H1 (cell line): ENCODE results near the gene P3H1. TPM values are rescaled to one million over a fixed set of nuclear protein-coding genes. Genes with fewer than 3 reads are reported as not detected.

Experiments
- CTCF ChIA-PET: fragments of 300-600 bp; sonication (Branson Sonifier 250); formaldehyde crosslinking; loops from one replicate; lab custom pipeline; 2021; ENCODE audit not compliant: partially characterized antibody; lab: Charles Lee
- POLR2A ChIA-PET: fragments of 300-600 bp; sonication (Branson Sonifier 250); formaldehyde crosslinking; loops from one replicate; lab custom pipeline; 2021; ENCODE audit warnings: inconsistent platforms; ENCODE audit not compliant: partially characterized antibody; lab: Charles Lee
- DNase-seq, 2 experiments: peaks; one replicate each; pipeline versions ENCODE4 v3.0.0 to v3.0.0-alpha.2; 2010 to 2022; ENCODE audit warnings: low spot score in 2 of 2, low read depth in 1 of 2, mixed read lengths in 1 of 2
- FAIRE-seq: peaks from 2 replicates; lab custom pipeline; 2011; peaks lifted over from hg19 to GRCh38; lab: Jason Lieb, UNC
- H2AFZ ChIP-seq: 2 replicates; pipeline ENCODE4 v1.8.1; 2012; ENCODE audit warnings: low read length, inconsistent platforms
- H2AK5ac ChIP-seq: 2 replicates; pipeline ENCODE4 v1.6.1; 2013; ENCODE audit warnings: low read depth, low read length
- H2BK120ac ChIP-seq: replicated peaks from 2 replicates; pipeline ENCODE3; 2013; ENCODE audit warnings: low read depth, low read length, inconsistent platforms
- H2BK12ac ChIP-seq: 2 replicates; pipeline ENCODE4 v1.6.1; 2013; ENCODE audit warnings: low read depth, low read length
- H2BK15ac ChIP-seq: 2 replicates; pipeline ENCODE4 v1.6.1; 2013; ENCODE audit warnings: low read length
- H2BK20ac ChIP-seq: 2 replicates; pipeline ENCODE4 v1.6.1; 2013; ENCODE audit warnings: low read length
- H2BK5ac ChIP-seq: 2 replicates; pipeline ENCODE4 v1.6.1; 2013; ENCODE audit warnings: low read depth, low read length
- H3K14ac ChIP-seq: 2 replicates; pipeline ENCODE4 v1.6.1; 2013; ENCODE audit warnings: inconsistent platforms; ENCODE audit not compliant: insufficient read length
- H3K18ac ChIP-seq: 2 replicates; pipeline ENCODE4 v1.6.1; 2013; ENCODE audit warnings: low read length; ENCODE audit errors: extremely low read depth
- H3K23ac ChIP-seq: 2 replicates; pipeline ENCODE4 v1.6.1; 2013; ENCODE audit warnings: inconsistent platforms; ENCODE audit not compliant: insufficient read length
- H3K23me2 ChIP-seq: 2 replicates; pipeline ENCODE4 v1.6.1; 2013; ENCODE audit warnings: low read depth, low read length
- H3K27ac ChIP-seq: 2 replicates; pipeline ENCODE4 v1.6.1; 2011; ENCODE audit warnings: low read depth, low read length, inconsistent platforms
- H3K27me3 ChIP-seq, 4 experiments: replicated peaks in 1 of 4; 1 replicate in 1 of 4; 2 replicates in 3 of 4; pipeline versions ENCODE4 v1.6.1 to v1.8.1; 2011 to 2013; ENCODE audit warnings: low read length in 3 of 4, mild to moderate bottlenecking in 3 of 4, inconsistent platforms in 2 of 4, mixed read lengths in 2 of 4, moderate library complexity in 1 of 4; ENCODE audit not compliant: control insufficient read depth in 3 of 4, insufficient read depth in 3 of 4; ENCODE audit errors: extremely low read depth in 1 of 4
- H3K36me3 ChIP-seq, 4 experiments: 2 replicates each; pipeline versions ENCODE4 v1.6.1 to v1.8.1; 2011 to 2013; ENCODE audit warnings: mild to moderate bottlenecking in 4 of 4, low read length in 3 of 4, moderate library complexity in 2 of 4, control low read depth in 1 of 4, inconsistent platforms in 1 of 4; ENCODE audit not compliant: insufficient read depth in 4 of 4, control insufficient read depth in 2 of 4
- H3K4ac ChIP-seq: replicated peaks from 2 replicates; pipeline ENCODE3; 2013; ENCODE audit warnings: low read length, low read depth, mixed read lengths, inconsistent platforms; ENCODE audit not compliant: insufficient read length
- H3K4me1 ChIP-seq, 4 experiments: replicated peaks in 1 of 4; 1 replicate in 1 of 4; 2 replicates in 3 of 4; pipeline versions ENCODE4 v1.6.1 to v1.8.1; 2011 to 2013; ENCODE audit warnings: low read length in 3 of 4, inconsistent platforms in 2 of 4, mixed read lengths in 1 of 4; ENCODE audit not compliant: insufficient read depth in 4 of 4, control insufficient read depth in 3 of 4
- H3K4me2 ChIP-seq, 2 experiments: 2 replicates each; pipeline versions ENCODE4 v1.6.1 to v1.8.1; 2011 to 2013; ENCODE audit warnings: low read depth in 2 of 2, low read length in 2 of 2, control low read depth in 1 of 2, inconsistent platforms in 1 of 2, mild to moderate bottlenecking in 1 of 2; ENCODE audit not compliant: insufficient read depth in 1 of 2
- H3K4me3 ChIP-seq, 4 experiments: fragments of 200-600, 300-600 bp in 1 of 4; sonication (generic), shearing (Covaris generic), sonication (Bioruptor Twin) in 1 of 4; 2 replicates each; pipeline versions ENCODE4 v1.5.1 to v1.8.1; 2011 to 2016; ENCODE audit warnings: low read length in 4 of 4, low read depth in 3 of 4, control low read depth in 2 of 4, inconsistent platforms in 2 of 4, mild to moderate bottlenecking in 2 of 4, mixed read lengths in 1 of 4, moderate library complexity in 1 of 4; ENCODE audit not compliant: insufficient read depth in 2 of 4; ENCODE audit errors: extremely low read depth in 1 of 4
- H3K56ac ChIP-seq: replicated peaks from 2 replicates; pipeline ENCODE3; 2013; ENCODE audit warnings: low read depth, mild to moderate bottlenecking, mixed read lengths, low read length, inconsistent platforms; ENCODE audit not compliant: insufficient read length
- H3K79me1 ChIP-seq: 2 replicates; pipeline ENCODE4 v1.6.1; 2013; ENCODE audit warnings: low read depth, low read length, control low read depth
- H3K79me2 ChIP-seq, 2 experiments: 2 replicates each; pipeline versions ENCODE4 v1.6.1 to v1.8.1; 2012 to 2013; ENCODE audit warnings: low read length in 2 of 2, mild to moderate bottlenecking in 2 of 2, inconsistent platforms in 1 of 2; ENCODE audit not compliant: insufficient read depth in 2 of 2, control insufficient read depth in 1 of 2
- H3K9ac ChIP-seq, 4 experiments: replicated peaks in 1 of 4; 1 replicate in 1 of 4; 2 replicates in 3 of 4; pipeline versions ENCODE4 v1.6.1 to v1.8.1; 2011 to 2013; ENCODE audit warnings: low read depth in 3 of 4, low read length in 3 of 4, control low read depth in 2 of 4, mild to moderate bottlenecking in 2 of 4, moderate library complexity in 2 of 4, inconsistent platforms in 1 of 4; ENCODE audit errors: extremely low read depth in 1 of 4
- H3K9me3 ChIP-seq, 2 experiments: 2 replicates each; pipeline versions ENCODE4 v1.6.1 to v1.8.1; 2012 to 2013; ENCODE audit warnings: mild to moderate bottlenecking in 2 of 2, moderate library complexity in 2 of 2, control low read depth in 1 of 2, inconsistent platforms in 1 of 2, low read depth in 1 of 2, low read length in 1 of 2, mixed read lengths in 1 of 2; ENCODE audit not compliant: insufficient read depth in 2 of 2
- H4K20me1 ChIP-seq, 2 experiments: replicated peaks in 1 of 2; 2 replicates each; pipeline versions ENCODE3 to v1.8.1; 2011 to 2013; ENCODE audit warnings: inconsistent platforms in 2 of 2, low read length in 2 of 2, mild to moderate bottlenecking in 1 of 2; ENCODE audit not compliant: insufficient read depth in 2 of 2, control insufficient read depth in 1 of 2
- H4K5ac ChIP-seq: 2 replicates; pipeline ENCODE4 v1.6.1; 2013; ENCODE audit warnings: low read length, low read depth, mixed read lengths, inconsistent platforms; ENCODE audit not compliant: insufficient read length
- H4K8ac ChIP-seq: 2 replicates; pipeline ENCODE4 v1.8.0; 2013; ENCODE audit warnings: mild to moderate bottlenecking, moderate library complexity, low read length, inconsistent platforms; ENCODE audit not compliant: insufficient read depth; ENCODE audit errors: extremely low read depth
- H4K91ac ChIP-seq: replicated peaks from 2 replicates; pipeline ENCODE3; 2013; ENCODE audit warnings: low read length, mixed read lengths, inconsistent platforms; ENCODE audit not compliant: insufficient read length
- CHD2 ChIP-seq: IDR thresholded peaks from 2 replicates; pipeline ENCODE4 v1.6.1; 2012; ENCODE audit warnings: low read length, improper control_type of control experiment
- CTCF ChIP-seq, 3 experiments: IDR thresholded peaks; 1 replicate in 2 of 3; 2 replicates in 1 of 3; pipeline versions ENCODE4 v1.5.1 to v1.6.1; 2011; ENCODE audit warnings: low read length in 3 of 3, mild to moderate bottlenecking in 3 of 3, inconsistent platforms in 2 of 3, low read depth in 1 of 3, moderate library complexity in 1 of 3; ENCODE audit not compliant: insufficient read depth in 1 of 3; ENCODE audit errors: control extremely low read depth in 1 of 3
- E2F6 ChIP-seq: IDR thresholded peaks from 2 replicates; pipeline ENCODE4 v1.6.1; 2012; ENCODE audit warnings: inconsistent platforms
- JUN ChIP-seq: IDR thresholded peaks from 2 replicates; pipeline ENCODE4 v1.6.1; 2011; ENCODE audit warnings: low read depth, mild to moderate bottlenecking, improper control_type of control experiment, low read length
- POU5F1 ChIP-seq: IDR thresholded peaks from 2 replicates; pipeline ENCODE4 v1.6.1; 2011; ENCODE audit warnings: low read depth, mild to moderate bottlenecking, low read length, moderate library complexity
- RAD21 ChIP-seq, 2 experiments: IDR thresholded peaks in 1 of 2; conservative IDR thresholded peaks in 1 of 2; 2 replicates each; pipeline ENCODE4 v1.6.1; 2011; ENCODE audit warnings: low read depth in 2 of 2, low read length in 2 of 2, improper control_type of control experiment in 1 of 2, inconsistent platforms in 1 of 2, mild to moderate bottlenecking in 1 of 2, moderate library complexity in 1 of 2
- RBBP5 ChIP-seq: IDR thresholded peaks from 2 replicates; pipeline ENCODE4 v1.7.1; 2012; ENCODE audit warnings: low read depth, mild to moderate bottlenecking, inconsistent platforms, low read length, moderate library complexity, borderline replicate concordance
- RNF2 ChIP-seq: fragments of 200-900, 300-1000 bp; sonication (generic); IDR thresholded peaks from 2 replicates; pipeline ENCODE4 v1.7.1; 2016; ENCODE audit warnings: borderline replicate concordance, low read depth, mild to moderate bottlenecking, antibody characterized with exemption, low read length; ENCODE audit not compliant: poor library complexity, severe bottlenecking; ENCODE audit errors: missing control alignments
- SP2 ChIP-seq: IDR thresholded peaks from 2 replicates; pipeline ENCODE4 v1.6.1; 2012; ENCODE audit warnings: mild to moderate bottlenecking, low read length, inconsistent platforms
- SUZ12 ChIP-seq: fragments of 200-600 bp; sonication (generic); IDR thresholded peaks from 2 replicates; pipeline ENCODE4 v1.6.1; 2012; ENCODE audit warnings: mild to moderate bottlenecking, inconsistent platforms, low read length, moderate library complexity, mixed read lengths
- WGBS, 2 experiments: shearing (Covaris generic) in 1 of 2; methylation state at CpG; one replicate each; pipeline versions ENCODE4 v1.1.6 to v1.1.7; 2013 to 2015; ENCODE audit warnings: low lambda C conversion rate in 2 of 2, mixed read lengths in 2 of 2, inconsistent platforms in 1 of 2, low coverage in 1 of 2, missing lambda C conversion rate in 1 of 2; ENCODE audit not compliant: insufficient replicate concordance in 2 of 2, insufficient coverage in 1 of 2, insufficient read length in 1 of 2; ENCODE audit errors: extremely low coverage in 1 of 2, missing lambda C conversion rate in 1 of 2; 5-methylcytosine and 5-hydroxymethylcytosine counted together
- polyA plus RNA-seq, 7 experiments: library from polyadenylated mRNA; depleted of rRNA in 3 of 7; stranded (reverse) in 5 of 7; unstranded in 2 of 7; fragments of >200 nt in 5 of 7; fragments of 200-250 nt in 2 of 7; gene quantifications; 1 replicate in 5 of 7; 2 replicates in 1 of 7; 4 replicates in 1 of 7; pipeline versions ENCODE4 v1.2.1 to v1.2.3, GENCODE V29; 2011 to 2013; ENCODE audit warnings: missing spikeins in 2 of 7, mixed read lengths in 2 of 7
- total RNA-seq: library from RNA; stranded (reverse); fragmentation: NEBNext Ultra II Directional; extraction: Animal tissue kit (Norgen Biotek cat#: 25700); gene quantifications from 2 replicates; pipeline ENCODE4 v1.2.1, GENCODE V29; 2021

The P3H1 gene
- total and polyA plus RNA-seq, 2 of the 8 experiments (the other 6 are each of a cell fraction or from before 2014, with no cell fraction given), result 58.4 to 87.5 TPM

- H3K36me3 ChIP-seq, result peaks cover 0 to 2% (median 0%) of the 10 kb centered on the region in 4 experiments; a peak in 1 of 8 replicates
- CTCF ChIA-PET, result interaction anchor here (1.1 to 8.4 kb wide), 2 partner anchors 10 to 129 kb away, joined by 3 to 51 read pairs; no protein-coding TSS in a partner anchor
- no peak overlapping the region for H2BK20ac ChIP-seq
- H3K4me3 ChIP-seq, result no peak overlapping the region
- H3K23ac ChIP-seq, result no peak overlapping the region
- no peaks in the 10 kb centered on the region for H3K23me2 ChIP-seq
- H3K9me3 ChIP-seq, result no peaks in the 10 kb centered on the region
- DNase-seq, result no peak
- no peak overlapping the region for H3K56ac ChIP-seq
- H2AK5ac ChIP-seq, result no peak overlapping the region
- no peak overlapping the region for H3K18ac ChIP-seq
- no peak overlapping the region for H3K14ac ChIP-seq
- peaks cover 0 to 2% of the 10 kb centered on the region in 2 experiments for H4K20me1 ChIP-seq
- peaks cover 0 to 8% (median under 1%) of the 10 kb centered on the region in 4 experiments; a peak in 2 of 7 replicates for H3K4me1 ChIP-seq
- no peak overlapping the region for H3K27ac ChIP-seq
- WGBS, 2 experiments, result 85% methylated on average over 1 of the region's 1 CpG; no CpG with 5 or more reads in 1 of the 2 experiments
- H2BK120ac ChIP-seq, result no peak overlapping the region
- no peak overlapping the region for H4K5ac ChIP-seq
- H3K4ac ChIP-seq, result no peak overlapping the region
- no peak overlapping the region for H4K91ac ChIP-seq
- POLR2A ChIA-PET, result interaction anchor here (0.5 to 1.4 kb wide), 3 partner anchors 18 to 854 kb away, joined by 3 read pairs; no protein-coding TSS in a partner anchor
- H3K79me2 ChIP-seq, result no peaks in the 10 kb centered on the region
- H3K79me1 ChIP-seq, result no peaks in the 10 kb centered on the region
- no peak overlapping the region for H2AFZ ChIP-seq
- H3K4me2 ChIP-seq, result no peak overlapping the region
- no peak overlapping the region for H2BK5ac ChIP-seq
- no peak overlapping the region for H3K9ac ChIP-seq
- FAIRE-seq, result no peak
- no peak overlapping the region for H2BK12ac ChIP-seq
- H2BK15ac ChIP-seq, result no peak overlapping the region
- no peak overlapping the region for H4K8ac ChIP-seq
- no peaks in the 10 kb centered on the region for H3K27me3 ChIP-seq
- no peak for TF ChIP-seq RBBP5
- no peak for TF ChIP-seq RNF2
- TF ChIP-seq SUZ12, result no peak
- TF ChIP-seq E2F6, result no peak
- no peak for TF ChIP-seq CHD2
- no peak for TF ChIP-seq JUN
- no peak for TF ChIP-seq RAD21 (IDR thresholded peaks at IDR 0.05 in 1 of 2, conservative IDR thresholded peaks at IDR 0.05 in 1 of 2; ENCODE audit: low read depth in 2 of 2, low read length in 2 of 2)
- no peak for TF ChIP-seq POU5F1
- TF ChIP-seq SP2, result no peak
- no peak for TF ChIP-seq CTCF (IDR thresholded peaks at IDR 0.05; ENCODE audit: control extremely low read depth in 1 of 3, insufficient read depth in 1 of 3, low read depth in 1 of 3, low read length in 3 of 3)
These were observed 21.2 kb upstream of the P3H1 start for GRCh38 chr1:42788021-42788420.
